Measurements from ENCODE around the gene ZNF208. TPM values are rescaled to one million over a fixed set of nuclear protein-coding genes. Genes with fewer than 3 reads are reported as not detected.
"Not testable (repeated sequence)": the region's sequence is repeated elsewhere in the genome, so short reads cannot be mapped to it uniquely, and the experiment has no call there.

ZNF208 gene
- 10 to 100 TPM in 1 of 4 donors, 1 to 10 TPM in 1, under 1 TPM in 2; 0.70 to 15.7 (median 0.96) TPM for total RNA-seq

DNA sequence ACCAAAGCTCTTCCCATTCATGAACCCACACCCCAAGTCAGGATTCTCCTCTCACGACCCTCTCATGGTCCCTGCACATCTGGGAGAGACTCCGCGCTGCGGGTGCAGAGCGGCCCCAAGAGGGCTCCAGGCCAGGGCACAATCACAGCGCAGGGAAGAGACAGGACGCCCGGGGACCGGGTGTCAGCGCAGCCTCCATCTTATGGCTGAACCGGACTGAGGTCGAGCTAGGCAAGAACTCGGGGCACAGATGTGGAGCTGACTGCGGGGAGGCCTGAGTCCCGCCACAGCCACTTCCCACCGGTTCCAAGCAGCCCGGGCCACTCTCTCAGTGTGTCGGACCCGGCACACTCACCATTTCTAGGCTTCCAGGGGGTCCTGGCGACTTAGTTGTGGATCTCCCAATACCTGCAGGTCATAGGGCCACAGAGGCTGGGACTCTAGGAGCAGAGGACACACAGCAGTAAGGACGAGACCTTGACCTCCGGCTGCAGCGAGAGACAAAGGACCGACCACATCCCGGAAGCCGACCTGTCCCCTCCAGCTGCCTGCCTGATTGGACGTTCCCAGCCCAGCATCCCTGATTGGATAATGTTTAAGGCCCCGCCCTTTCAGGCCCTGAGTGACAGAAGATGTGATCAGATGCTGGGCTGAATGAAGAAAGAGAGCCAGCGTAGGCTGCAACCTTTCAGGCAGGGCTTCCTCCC, at the start of gene ZNF208:
TSS of gene ZNF208 (minus strand) at position 507 of the 707 bp plus-strand sequence. CDS start at position 358, 149 bp downstream.
- DNase-seq: peak; percentile 41 to 50 (median 48)
- not testable (repeated sequence) for H3K4me1 ChIP-seq, H3K36me3 ChIP-seq, H3K27me3 ChIP-seq, H3K9me3 ChIP-seq
- peak within 1 kb of the TSS in 2 of 4 donors; percentile 42 to 52 for H3K27ac ChIP-seq
- peak within 1 kb of the TSS; percentile 18 to 41 (median 30) for H3K4me3 ChIP-seq

DNA sequence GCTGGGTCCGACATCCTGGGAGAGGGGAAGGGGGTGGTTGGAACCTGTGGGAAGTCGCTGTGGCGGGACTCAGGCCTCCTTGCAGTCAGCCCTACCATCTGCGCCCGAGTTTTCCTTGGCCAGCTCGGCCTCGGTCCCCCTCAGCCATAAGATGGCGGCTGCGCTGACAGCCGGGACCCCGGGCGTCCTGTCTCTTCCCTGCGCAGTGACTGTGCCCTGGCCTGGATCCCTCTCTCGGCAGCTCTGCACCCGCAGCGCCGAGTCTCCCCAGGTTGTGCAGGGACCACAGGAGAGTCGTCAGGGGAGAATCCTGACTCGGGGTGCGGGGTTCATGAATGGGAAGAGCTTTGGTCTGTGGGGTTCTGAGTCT, 41.9 kb upstream of the ZNF208 start:
- Histone ChIP-seq H3K4me3 (peak overlapping the region; percentile 50 to 66 (median 58)), H3K4me1 (no peaks in the 10 kb centered on the region), H3K27ac (peak overlapping the region in 1 of 4 donors; percentile 62), H3K27me3 (no peaks in the 10 kb centered on the region), H3K9me3 (peaks cover 0 to 10% (median 0%) of the 10 kb centered on the region in 4 donors), H3K36me3 (no peaks in the 10 kb centered on the region)
- DNase-seq: peak in 2 of 3 donors; percentile 17 to 44
- no peak for TF ChIP-seq POLR2A (IDR thresholded peaks at IDR 0.05)
- TF ChIP-seq, protein P1, sequence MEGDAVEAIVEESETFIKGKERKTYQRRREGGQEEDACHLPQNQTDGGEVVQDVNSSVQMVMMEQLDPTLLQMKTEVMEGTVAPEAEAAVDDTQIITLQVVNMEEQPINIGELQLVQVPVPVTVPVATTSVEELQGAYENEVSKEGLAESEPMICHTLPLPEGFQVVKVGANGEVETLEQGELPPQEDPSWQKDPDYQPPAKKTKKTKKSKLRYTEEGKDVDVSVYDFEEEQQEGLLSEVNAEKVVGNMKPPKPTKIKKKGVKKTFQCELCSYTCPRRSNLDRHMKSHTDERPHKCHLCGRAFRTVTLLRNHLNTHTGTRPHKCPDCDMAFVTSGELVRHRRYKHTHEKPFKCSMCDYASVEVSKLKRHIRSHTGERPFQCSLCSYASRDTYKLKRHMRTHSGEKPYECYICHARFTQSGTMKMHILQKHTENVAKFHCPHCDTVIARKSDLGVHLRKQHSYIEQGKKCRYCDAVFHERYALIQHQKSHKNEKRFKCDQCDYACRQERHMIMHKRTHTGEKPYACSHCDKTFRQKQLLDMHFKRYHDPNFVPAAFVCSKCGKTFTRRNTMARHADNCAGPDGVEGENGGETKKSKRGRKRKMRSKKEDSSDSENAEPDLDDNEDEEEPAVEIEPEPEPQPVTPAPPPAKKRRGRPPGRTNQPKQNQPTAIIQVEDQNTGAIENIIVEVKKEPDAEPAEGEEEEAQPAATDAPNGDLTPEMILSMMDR (IDR thresholded peaks at IDR 0.05): no peak

DNA sequence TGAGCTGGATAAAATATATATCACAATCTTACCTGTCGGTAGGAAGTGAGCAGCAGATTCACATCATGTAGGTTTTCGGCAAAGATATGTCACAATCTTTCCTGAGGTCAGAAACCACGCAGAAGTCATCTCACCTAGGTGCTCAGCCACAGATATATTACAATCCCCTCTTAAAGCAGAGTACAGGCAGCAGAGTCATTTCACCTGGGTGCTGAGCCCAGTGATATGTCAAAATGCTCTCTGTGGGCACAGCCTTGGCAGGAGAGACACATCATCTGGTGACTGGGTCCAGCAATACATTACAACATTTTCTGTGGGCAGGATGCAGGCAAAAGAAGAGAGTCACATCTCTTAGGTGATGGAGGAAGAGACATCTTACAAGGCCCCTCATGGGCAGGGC, 30.4 kb upstream of the ZNF208 start:
- H3K27ac ChIP-seq, H3K27me3 ChIP-seq, DNase-seq, H3K4me1 ChIP-seq, H3K36me3 ChIP-seq, H3K9me3 ChIP-seq, H3K4me3 ChIP-seq: not testable (repeated sequence)

DNA sequence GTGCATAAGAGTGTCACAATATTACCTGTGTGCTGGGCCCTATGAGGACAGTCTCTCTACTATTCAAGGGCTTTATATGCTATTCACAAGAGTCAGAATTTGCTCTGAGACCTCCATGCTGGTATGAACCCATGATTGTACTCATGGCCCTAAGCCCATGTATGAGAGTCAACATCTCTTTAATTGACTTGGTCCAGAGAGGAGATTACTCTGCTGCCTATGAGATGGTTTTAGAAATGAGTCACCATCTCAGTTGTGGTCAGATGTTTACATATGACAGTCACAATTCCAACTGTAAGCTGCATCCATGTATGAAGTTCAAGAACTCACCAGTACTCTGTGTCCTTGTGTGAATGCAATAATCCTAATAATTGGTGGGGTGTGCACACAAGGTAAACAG, 19.9 kb upstream of the ZNF208 start:
- TF ChIP-seq, protein P1 (IDR thresholded peaks at IDR 0.05): no peak
- TF ChIP-seq POLR2A (IDR thresholded peaks at IDR 0.05): no peak
- H3K4me1 ChIP-seq: no peaks in the 10 kb centered on the region
- DNase-seq: no peak
- H3K36me3 ChIP-seq: no peaks in the 10 kb centered on the region
- H3K4me3 ChIP-seq: no peak overlapping the region
- no peak overlapping the region for H3K27ac ChIP-seq
- no peaks in the 10 kb centered on the region for H3K27me3 ChIP-seq
- H3K9me3 ChIP-seq: no peaks in the 10 kb centered on the region

DNA sequence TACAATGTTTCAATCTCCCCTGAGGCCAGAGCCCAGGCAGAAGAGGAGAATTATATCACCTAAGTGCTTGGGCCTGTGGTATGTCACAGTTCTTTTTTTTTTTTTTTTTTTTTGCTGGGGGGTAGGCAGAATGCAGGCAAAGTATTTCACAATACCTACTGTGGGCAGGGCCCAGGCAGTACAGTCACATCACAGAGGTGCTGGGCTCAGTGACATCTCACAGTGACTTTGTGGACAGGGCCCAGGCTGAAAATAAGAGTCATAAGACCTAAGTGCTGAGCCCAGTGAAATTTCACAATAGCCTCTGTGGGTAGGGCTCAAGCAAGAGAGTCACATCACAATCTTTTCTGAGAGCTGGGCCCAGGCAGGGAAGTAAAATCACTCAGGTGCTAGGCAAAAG, 15.9 kb upstream of the ZNF208 start:
- no peak for DNase-seq
- no peaks in the 10 kb centered on the region for H3K4me1 ChIP-seq
- no peaks in the 10 kb centered on the region for H3K36me3 ChIP-seq
- H3K4me3 ChIP-seq: no peak overlapping the region
- H3K27me3 ChIP-seq: no peaks in the 10 kb centered on the region
- no peaks in the 10 kb centered on the region for H3K9me3 ChIP-seq
- no peak for TF ChIP-seq POLR2A (IDR thresholded peaks at IDR 0.05)
- TF ChIP-seq, protein P1 (IDR thresholded peaks at IDR 0.05): no peak
- no peak overlapping the region for H3K27ac ChIP-seq

DNA sequence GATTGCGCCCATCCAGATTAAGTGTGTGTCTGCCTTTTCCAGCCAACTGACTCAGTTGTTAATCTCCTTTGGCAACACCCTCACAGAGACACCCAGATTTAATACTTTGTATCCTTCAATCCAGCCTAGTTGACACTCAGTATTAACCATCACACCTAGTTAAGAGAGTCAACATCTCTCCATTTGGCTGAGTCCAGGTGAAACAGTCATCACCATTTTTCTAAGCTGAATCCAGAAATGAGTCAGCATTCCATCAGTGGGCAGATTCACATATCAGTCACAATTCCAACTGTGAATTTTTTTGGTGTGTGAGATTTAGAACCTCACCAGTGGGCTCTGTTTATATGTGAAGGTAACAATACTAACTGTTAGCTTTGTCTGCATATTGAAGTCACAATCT, 14.8 kb upstream of the ZNF208 start:
- H3K4me3 ChIP-seq, H3K9me3 ChIP-seq, H3K27ac ChIP-seq, H3K36me3 ChIP-seq, H3K4me1 ChIP-seq, H3K27me3 ChIP-seq, DNase-seq: not testable (repeated sequence)

DNA sequence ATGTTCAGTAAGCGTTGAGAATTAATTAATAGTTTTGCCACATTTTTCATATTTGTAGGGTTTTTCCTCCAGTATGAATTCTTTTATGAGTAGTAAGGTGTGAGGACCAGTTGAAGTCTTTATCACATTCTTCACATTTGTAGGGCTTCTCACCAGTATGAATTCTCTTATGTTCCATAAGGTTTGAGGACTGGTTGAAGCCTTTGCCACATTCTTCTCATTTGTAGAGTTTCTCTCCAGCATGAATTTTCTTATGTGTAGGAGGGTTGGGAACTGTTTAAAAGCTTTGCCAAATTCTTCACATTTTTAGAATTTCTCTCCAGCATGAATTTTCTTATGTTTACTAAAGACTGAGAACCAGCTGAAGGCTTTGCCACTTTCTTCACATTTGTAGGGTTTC, 40.3 kb downstream of the ZNF208 start:
- H3K36me3 ChIP-seq: no peaks in the 10 kb centered on the region
- DNase-seq: no peak
- no peaks in the 10 kb centered on the region for H3K27me3 ChIP-seq
- no peak overlapping the region for H3K4me3 ChIP-seq
- peaks cover 0 to 67% (median 11%) of the 10 kb centered on the region in 4 donors for H3K9me3 ChIP-seq
- no peak overlapping the region for H3K27ac ChIP-seq
- H3K4me1 ChIP-seq: no peaks in the 10 kb centered on the region
- TF ChIP-seq, protein P1 (IDR thresholded peaks at IDR 0.05): no peak
- no peak for TF ChIP-seq POLR2A (IDR thresholded peaks at IDR 0.05)
